ENCODE measurements around the gene TMEM184A.

TMEM184A gene

GRCh38 chr7:1549357-1550004 lies 6.5 kb downstream of the TMEM184A start:
- no peak for DNase-seq

DNA sequence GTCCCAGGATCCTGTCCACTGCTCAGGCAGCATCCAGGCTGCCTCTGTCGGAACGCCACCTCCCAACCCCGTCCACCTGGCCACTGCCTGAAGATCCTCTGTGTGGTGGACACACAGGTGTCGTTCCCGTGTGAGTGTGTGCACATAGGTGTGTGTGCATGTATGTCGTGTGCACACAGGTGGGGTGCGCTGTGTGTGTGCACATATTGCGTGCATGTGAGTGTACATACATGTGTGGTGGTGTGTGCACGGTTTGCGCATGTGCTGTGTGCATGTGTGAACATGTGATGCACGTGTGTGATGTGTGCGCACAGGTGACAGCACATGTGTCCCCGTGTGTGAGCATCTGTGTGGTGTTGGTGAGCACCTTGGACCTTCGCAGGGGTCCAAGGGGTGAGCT lies 7.1 kb downstream of the TMEM184A start:
- no peak for DNase-seq

DNA sequence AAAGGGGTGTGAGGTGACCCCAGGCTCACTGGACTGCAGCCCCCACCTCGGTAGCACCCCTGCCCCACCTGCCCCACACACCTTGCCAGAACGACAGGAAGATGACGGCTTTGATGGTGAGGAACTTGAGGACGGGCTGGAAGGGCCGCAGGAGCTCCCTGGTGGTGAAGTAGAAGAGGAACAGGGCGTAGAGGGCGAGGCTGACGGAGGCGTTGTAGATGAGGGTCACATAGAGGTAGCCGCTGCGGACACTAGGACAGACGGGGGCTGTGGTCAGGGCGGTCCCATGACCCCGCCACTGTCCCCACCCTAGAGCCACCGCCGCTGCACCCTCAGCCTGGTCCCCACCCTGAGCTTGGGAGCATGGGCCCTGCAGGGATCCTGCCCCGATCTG lies 7.6 kb downstream of the TMEM184A start:
- DNase-seq = no peak

- no peak for DNase-seq
Observed at GRCh38 chr7:1547777-1548437, 8.1 kb downstream of the TMEM184A start.

GRCh38 chr7:1546909-1547776 lies 8.9 kb downstream of the TMEM184A start:
- DNase-seq = no peak

GRCh38 chr7:1546274-1546908 lies 9.6 kb downstream of the TMEM184A start:
- DNase-seq = no peak

DNA sequence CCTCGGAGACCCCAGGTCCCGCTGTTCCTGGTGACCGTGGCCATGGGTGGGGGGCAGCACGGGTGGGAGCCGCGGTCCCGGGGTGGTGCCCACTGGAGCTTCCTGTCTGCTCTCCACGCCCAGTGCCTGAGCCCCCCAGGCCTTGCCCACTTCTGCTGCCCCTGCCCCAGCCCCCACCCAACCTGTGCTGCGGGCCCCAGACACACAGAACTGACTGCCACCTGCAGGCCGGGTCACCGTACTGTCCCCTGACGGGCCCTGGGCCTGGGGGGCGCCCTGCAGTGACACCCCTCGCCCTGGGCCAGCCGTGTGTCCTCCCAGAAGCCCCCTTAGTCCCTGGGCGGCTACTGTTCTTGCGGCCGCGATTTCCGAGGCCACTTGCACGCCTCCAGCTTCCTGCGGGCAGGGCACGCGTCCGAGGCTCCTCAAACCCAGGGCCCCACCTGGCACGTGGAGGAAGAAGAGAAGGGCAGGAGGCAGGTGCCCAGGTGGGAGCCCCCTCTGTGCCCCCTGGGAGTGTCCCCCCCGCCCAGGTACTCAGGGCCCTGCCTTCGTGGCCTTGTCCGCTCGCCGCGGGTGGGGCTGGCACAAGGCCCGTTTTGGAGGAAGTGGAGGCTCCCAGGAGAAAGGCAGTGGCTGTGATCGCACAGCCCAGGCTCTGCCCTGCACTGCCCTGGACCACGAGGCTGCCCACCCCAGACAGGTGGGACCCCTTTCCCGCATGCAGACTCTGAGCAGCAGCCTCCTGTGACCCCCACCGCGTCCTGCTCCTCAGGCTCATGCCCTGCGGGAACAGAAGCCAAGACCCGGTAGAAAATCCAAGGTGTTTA lies 10.4 kb downstream of the TMEM184A start:
- no peak for DNase-seq

DNA sequence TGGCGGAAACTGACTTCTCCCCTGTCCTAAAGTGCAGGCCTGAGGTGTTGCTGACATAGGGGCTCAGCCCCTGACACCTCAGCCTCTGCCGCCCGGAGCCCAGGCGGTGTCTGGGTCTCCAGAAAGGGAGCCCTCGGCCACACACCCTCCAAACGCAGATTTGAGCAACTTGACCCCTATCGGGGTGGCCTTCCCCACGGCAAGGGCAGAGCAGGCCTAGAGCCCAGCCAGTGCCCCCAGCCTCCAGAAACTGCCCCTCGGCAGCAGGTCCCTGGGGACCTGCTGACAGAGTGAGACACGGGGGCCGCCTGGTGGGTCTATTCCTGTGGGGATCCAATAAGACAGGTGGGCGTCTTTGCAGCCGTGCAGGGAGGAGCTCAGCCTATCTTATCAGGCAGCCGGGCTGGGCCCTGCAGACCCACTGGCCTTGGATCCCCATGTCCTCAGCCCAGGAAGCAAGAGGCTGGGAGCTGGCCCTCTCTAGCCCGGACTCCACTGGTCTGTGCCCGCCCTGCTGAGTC lies 11.0 kb downstream of the TMEM184A start:
- DNase-seq = no peak

- DNase-seq = no peak
Observed at GRCh38 chr7:1544178-1544895, 11.7 kb downstream of the TMEM184A start.

DNA sequence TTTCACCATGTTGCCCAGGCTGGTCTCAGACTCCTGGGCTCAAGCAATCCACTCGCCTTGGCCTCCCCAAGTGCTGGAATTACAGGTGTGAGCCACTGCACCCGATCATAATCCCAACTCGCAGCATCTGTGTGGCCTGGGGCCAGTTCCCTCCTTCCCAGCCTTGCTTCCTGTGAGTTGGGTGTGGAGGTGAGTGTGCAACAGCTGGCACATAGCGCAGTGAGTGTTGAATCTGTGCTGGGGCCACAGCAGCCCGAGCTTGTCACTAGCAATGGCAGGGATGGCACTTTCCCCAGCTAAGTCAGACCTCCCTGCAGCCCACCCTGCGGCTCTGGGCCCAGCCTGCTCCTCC lies 12.2 kb downstream of the TMEM184A start:
- no peak for DNase-seq

DNA sequence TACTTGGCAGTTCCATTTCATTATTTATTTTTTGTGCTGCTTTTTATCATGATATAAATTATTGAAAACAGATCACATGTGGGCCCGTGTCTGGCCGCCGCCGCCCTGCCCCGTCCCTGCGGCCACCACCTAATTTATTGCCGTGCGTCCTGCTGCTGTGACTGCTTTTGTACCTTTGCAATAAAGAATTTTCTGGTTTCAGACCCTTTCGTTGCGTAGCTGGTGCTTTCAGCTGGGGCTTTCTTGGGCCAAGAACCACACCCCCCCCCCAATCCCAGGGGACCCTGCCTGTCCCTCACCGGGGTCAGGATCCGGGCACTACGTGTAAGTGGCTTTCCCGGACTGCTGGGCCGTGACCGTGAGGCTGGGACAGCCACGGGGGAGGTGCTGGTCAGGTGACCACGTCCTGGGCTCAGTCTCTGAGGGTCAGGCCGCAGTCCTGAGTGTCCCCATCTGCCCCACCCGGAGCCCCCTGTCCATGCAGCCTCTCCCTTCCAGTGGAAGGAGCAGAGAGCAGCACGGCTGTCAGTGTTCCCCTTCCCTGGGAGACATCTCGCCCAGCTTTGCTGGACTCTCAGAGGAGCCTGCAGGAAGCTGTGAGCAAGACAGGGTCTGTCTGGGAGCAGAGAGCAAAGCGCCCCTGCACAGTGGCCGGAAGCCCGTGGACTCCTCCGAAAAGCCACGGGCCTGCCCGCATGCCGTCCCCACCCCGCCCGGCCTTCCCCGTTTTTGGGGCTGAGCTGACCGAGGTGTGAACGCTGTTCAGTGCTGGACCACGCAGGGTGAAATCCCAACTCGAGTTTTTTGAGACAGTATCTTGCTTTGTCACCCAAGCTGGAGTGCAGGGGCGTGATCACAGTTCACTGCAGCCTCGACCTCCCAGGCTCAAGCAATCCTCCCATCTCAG lies 12.9 kb downstream of the TMEM184A start:
- DNase-seq = no peak

DNA sequence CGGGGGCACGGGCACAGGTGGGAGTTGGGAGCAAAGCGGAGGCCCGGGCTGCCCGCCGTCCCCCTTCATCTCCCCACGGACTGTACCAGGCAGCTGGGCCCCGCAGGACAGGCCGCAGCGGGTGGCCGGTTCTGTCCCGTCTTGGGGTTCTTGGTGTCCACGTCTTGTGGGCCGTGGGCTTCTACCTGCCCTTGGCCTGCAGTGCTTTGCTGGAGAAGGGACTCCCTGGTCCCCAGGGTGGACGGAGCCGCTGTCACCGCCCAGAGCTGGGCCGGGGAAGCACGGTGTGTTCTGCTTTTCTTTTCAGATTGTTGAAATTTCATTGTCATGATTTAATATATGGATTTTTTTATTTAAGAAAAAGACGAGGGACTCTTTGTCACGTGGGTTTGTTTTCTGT lies 13.7 kb downstream of the TMEM184A start:
- DNase-seq = no peak

DNA sequence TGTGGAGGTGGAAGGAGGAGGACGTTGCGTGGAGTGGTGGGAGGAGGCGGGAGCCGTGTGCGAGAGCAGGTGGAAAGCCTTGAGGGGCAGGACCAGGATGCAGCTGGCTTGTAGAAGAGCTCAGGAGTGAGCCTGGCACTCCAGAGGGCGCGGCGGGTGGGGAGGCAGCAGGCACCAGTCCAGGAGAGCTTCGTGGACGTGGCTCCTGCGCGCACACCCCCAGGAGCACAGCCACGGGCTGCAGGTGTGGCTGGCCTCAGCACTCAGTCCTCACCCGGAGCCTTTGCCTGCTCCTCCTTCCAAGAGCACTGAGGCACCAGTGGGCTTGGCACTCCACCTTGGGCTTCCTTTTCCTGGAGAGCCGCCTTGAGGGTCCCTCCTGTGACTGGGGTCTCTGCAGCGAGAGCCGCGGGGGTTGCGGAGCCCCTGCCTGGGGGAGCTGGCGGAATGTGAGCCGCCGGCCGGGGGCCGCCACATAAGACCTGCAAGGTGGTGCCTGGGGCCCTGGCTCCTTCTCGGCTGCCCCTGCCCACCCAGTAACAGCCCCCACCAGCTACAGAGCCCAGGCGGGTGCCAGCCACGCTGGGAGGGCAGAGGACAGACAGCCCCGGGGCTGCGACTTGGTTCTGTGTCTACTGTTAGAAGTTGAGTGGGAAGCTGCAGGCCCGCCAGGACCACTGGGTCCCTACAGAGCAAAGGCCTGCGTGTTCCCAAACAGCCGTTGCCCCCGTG lies 14.4 kb downstream of the TMEM184A start:
- DNase-seq = no peak

- no peak for DNase-seq
Observed at GRCh38 chr7:1540776-1541271, 15.2 kb downstream of the TMEM184A start.

- no peak for DNase-seq
Observed at GRCh38 chr7:1539882-1540775, 15.9 kb downstream of the TMEM184A start.

- no peak for DNase-seq
Observed at GRCh38 chr7:1539181-1539881, 16.7 kb downstream of the TMEM184A start.

DNA sequence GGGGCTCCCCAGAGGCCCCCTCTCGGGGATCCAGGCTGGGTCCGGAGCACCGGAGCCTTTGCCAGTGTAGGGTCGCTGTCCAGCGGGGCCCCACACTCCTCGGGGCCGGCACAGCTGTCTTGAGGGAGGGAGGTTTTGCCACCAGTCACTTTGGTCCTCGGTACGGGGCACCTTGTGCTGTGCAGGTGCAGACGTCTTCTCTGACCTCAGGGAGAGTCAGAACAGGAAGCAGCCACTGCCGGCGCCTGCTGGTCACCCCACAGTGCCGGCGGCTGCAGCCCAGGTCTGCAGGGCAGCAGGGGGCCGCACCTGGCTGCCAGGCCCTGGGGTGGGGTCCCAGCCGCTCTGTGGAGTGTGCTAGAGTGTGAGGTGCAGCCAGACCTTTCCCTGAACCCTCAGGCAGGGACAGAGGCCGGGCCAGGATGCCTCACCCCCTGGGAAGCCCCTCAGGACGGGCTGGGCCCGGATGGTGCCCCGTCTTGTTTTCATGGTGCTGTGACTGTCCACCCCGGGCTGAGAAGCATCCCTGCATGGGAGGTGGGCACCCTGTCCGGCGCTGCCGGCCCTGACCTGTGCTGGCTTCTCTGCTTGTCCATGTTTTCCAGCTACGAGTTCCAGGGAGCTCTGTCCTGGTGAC lies 17.3 kb downstream of the TMEM184A start:
- no peak for DNase-seq

Data from activated CD4-positive, alpha-beta T cell treated with anti-CD3 and anti-CD28 coated beads, Interleukin-2, Interleukin-6, amounts not matched to agents 100 ng/mL and 50 ng/mL, durations not matched to agents 16 hours and 8 hours (primary cell).